ENCODE data around the gene GNB1L. TPM values are rescaled to one million over a fixed set of nuclear protein-coding genes. Genes with fewer than 3 reads are reported as not detected.

GNB1L gene
- total RNA-seq, 1 donor, result 5.2 TPM

DNA sequence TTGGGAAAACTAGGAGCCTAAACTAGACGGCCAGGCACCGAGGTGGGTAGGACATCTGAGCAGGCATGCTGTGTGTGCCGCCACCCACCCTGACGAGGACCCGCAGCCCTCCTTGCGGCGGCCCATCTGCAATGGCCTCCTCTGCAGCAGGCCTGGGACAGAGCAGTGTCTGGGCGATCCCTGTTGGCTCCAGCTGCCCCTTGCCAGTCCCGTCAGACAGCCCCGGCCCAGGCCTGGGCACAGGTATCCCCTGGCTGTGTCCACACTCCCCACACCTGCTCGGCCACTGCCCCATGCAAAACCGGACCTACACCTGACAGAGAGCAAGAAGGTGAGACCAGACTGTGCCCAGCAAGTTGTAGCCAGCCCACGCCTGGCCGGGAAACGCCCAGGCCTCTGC, 38.7 kb upstream of the GNB1L start:
- H3K4me3 ChIP-seq (ENCODE audit: low read depth, low read length), result no peak overlapping the region
- DNase-seq (ENCODE audit: low read depth), result no peak
- TF ChIP-seq, protein P1, sequence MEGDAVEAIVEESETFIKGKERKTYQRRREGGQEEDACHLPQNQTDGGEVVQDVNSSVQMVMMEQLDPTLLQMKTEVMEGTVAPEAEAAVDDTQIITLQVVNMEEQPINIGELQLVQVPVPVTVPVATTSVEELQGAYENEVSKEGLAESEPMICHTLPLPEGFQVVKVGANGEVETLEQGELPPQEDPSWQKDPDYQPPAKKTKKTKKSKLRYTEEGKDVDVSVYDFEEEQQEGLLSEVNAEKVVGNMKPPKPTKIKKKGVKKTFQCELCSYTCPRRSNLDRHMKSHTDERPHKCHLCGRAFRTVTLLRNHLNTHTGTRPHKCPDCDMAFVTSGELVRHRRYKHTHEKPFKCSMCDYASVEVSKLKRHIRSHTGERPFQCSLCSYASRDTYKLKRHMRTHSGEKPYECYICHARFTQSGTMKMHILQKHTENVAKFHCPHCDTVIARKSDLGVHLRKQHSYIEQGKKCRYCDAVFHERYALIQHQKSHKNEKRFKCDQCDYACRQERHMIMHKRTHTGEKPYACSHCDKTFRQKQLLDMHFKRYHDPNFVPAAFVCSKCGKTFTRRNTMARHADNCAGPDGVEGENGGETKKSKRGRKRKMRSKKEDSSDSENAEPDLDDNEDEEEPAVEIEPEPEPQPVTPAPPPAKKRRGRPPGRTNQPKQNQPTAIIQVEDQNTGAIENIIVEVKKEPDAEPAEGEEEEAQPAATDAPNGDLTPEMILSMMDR (IDR thresholded peaks at IDR 0.05; ENCODE audit: insufficient read depth, low read depth, low read length), result no peak

DNA sequence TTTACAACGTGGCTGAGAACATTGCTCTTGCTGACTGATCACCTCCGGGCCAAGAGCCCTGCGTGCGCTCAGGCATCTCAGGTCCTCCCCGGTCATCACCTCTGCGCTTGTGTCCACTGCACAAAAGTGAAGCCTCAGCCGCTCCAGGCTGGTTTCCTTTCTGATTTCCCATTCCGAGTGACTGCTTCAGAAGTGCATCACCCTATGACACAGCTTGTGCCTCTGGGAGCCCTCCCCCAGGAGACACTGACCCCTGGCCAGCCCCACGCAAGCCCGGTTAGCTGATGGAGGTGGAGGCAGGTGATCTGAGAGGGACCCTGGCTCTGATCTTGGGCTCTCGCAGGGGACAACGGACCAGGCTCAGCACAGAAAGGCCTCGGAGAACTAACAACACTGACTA, 38.3 kb upstream of the GNB1L start:
- no peak overlapping the region for H3K4me3 ChIP-seq (ENCODE audit: low read depth, low read length)
- peak; percentile 68 for DNase-seq (ENCODE audit: low read depth)
- TF ChIP-seq, protein P1 (IDR thresholded peaks at IDR 0.05; ENCODE audit: insufficient read depth, low read depth, low read length), result no peak

DNA sequence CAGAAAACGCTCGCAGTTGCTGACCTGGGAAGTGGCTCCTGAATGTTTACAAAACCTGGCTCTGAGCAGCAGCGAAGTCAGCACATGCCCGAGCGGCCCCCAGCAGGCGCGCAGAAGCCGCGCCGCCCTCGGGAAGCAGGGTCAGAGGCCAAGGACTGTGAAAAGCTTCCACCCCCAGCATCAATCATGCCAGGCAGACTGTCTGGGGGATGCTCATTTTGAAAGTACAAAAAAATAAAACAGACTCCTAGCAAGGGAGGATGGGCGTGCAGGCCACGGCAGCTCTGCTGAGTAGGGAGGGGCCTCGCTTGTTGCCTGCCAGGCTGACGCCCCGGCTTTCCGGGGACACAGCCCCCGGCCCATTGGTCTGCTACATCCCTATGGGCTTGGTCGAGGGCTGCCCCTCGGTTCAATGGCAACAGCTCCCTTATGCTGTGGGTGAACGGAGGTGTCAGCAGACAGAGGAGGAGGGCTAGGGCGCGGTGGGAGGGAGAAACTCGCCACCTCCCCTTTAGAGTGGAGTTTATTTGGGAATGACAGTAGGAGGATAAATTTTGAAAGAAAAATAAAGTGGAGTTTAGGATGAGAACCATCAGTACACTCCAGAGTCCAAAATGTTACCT, 37.7 kb upstream of the GNB1L start:
- TF ChIP-seq, protein P1 (IDR thresholded peaks at IDR 0.05; ENCODE audit: insufficient read depth, low read depth, low read length), result no peak
- no peak overlapping the region for H3K4me3 ChIP-seq (ENCODE audit: low read depth, low read length)
- DNase-seq (ENCODE audit: low read depth), result peak; percentile 80

DNA sequence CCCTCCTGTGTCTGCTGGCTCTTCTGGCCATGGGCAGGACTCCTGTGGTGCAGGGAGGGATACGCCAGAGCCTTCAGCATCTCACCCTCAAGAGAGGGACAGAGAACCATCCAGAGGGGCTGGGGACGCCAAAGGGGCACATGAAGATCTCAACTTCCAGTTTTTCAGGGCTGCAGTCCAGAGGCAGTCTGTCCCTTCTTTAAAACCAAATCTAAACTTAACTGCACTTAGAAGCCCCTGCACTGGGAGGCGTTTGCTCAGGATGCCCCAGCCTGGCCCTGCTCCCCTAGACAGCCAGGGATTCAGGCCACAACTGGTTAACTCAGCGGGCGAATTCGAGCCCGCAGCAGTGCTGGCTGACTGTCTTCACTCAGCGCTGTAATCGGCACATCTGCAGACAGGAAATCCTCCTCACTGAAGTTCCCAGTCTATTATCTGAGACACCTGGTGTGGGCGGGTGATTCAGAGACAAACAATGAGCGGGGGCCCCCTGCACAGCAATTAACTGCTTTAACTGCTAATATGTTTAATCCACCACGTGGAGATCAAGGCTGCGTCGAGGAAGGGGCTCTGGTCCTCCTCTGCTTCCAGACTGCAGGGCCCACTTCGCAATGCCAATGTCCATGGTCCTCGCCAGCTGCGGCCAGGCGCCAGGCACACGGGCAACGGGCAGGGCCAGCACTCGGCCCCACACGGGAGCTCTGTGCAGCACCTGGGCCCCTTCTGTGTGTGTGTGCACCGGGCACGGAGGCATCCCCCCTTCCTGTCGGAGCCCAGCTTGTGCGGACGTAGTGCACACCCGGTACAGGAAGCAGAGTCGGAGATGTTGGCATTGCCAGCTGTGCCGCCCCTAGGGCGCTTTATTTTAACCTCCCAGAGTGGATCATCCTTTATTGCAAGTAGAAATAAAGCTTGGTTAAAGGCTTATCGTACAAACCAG, 36.9 kb upstream of the GNB1L start:
- H3K4me3 ChIP-seq (ENCODE audit: low read depth, low read length), result no peak overlapping the region
- peak; percentile 90 for DNase-seq (ENCODE audit: low read depth)
- TF ChIP-seq, protein P1 (IDR thresholded peaks at IDR 0.05; ENCODE audit: insufficient read depth, low read depth, low read length), result no peak

DNA sequence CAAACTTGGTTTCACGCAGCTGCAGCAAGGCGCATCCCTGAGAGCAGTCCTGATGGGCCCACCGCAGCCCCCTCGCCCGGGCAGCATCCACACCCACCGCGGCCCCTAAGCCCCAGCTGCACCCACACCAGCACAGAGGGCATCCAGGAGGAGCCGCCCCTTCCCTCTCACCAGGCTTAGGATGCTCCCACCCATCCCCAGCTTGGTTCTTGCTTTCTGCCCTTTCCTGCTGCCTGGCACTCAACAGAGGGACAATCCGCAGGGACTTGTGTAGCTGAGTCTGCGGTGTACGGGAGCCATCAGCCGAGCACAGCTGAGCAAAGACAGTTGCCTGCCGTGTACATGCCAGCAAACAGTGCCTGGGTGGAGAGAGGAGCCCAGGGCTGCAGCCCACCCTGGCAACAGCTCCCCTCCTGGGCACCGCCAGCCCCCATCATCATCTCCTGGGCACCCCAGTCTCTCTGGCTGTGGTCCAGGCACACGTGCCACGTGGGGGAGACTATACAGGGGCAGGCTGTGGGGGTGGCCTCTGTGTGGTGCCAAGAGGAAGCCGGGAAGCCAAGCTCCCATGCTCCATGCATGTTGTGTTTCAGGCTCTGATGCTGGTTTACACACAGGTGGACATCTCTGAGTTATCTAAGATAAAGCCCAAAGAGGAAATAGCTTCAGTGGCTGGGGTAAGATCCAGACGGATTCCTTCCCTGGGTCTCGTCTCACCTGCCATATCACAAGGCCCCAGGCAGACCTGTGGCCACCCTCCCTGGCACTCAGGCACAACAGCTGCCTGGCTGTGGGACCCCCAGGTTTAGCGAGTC, 36.0 kb upstream of the GNB1L start:
- H3K4me3 ChIP-seq (ENCODE audit: low read depth, low read length), result no peak overlapping the region
- TF ChIP-seq, protein P1 (IDR thresholded peaks at IDR 0.05; ENCODE audit: insufficient read depth, low read depth, low read length), result no peak
- no peak for DNase-seq (ENCODE audit: low read depth)

DNA sequence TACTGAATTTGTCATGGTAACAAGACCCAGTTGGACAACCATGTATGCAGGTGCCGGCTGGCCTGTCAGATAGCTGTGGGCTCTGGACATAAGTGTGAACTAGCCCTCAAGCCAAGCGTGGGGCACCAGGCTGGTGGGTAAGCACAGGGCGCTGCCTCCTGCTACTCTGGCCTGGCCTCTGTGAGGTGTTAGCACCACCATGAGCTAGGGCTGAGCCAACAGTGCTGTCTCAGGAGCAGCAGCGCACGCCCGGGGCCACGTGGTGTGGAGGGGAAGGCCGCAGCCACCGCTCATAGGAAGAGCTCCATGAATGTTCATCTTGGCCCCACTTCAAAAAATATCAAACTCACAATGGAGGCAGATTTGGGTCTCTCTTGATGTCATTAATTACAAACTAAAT, 35.3 kb upstream of the GNB1L start:
- no peak overlapping the region for H3K4me3 ChIP-seq (ENCODE audit: low read depth, low read length)
- TF ChIP-seq, protein P1 (IDR thresholded peaks at IDR 0.05; ENCODE audit: insufficient read depth, low read depth, low read length), result no peak
- DNase-seq (ENCODE audit: low read depth), result no peak

Measured in fibroblast of villous mesenchyme (primary cell).